Hepatocyte (in vitro differentiated cells): ENCODE measurements around the gene ANO6. TPM values are rescaled to one million over a fixed set of nuclear protein-coding genes. Genes with fewer than 3 reads are reported as not detected.

ENCODE experiments used
- DNase-seq: peaks from one replicate; pipeline ENCODE4 v3.0.0-alpha.2; 2016; ENCODE audit warnings: low spot score
- H2AFZ ChIP-seq: fragments of 200-600 bp; sonication (generic); 2 replicates; pipeline ENCODE4 v1.6.0; 2016; ENCODE audit warnings: antibody characterized with exemption, mild to moderate bottlenecking
- H3K27ac ChIP-seq: fragments of 200-600 bp; sonication (generic); 2 replicates; pipeline ENCODE4 v1.5.1; 2016; ENCODE audit warnings: mild to moderate bottlenecking
- H3K27me3 ChIP-seq: fragments of 200-600 bp; sonication (generic); 2 replicates; pipeline ENCODE4 v1.6.1; 2016
- H3K36me3 ChIP-seq: fragments of 200-600 bp; sonication (generic); replicated peaks from 2 replicates; pipeline ENCODE4 v1.5.1; 2016; ENCODE audit warnings: low read depth; ENCODE audit not compliant: insufficient read depth
- H3K4me1 ChIP-seq: fragments of 200-600 bp; sonication (generic); 2 replicates; pipeline ENCODE4 v1.5.1; 2016; ENCODE audit warnings: mild to moderate bottlenecking, moderate library complexity; ENCODE audit not compliant: insufficient read depth
- H3K4me2 ChIP-seq: fragments of 200-600 bp; sonication (generic); 2 replicates; pipeline ENCODE4 v1.6.0; 2016
- H3K4me3 ChIP-seq: fragments of 200-600 bp; sonication (generic); 2 replicates; pipeline ENCODE4 v1.5.1; 2016; ENCODE audit warnings: mild to moderate bottlenecking
- H3K79me2 ChIP-seq: fragments of 200-600 bp; sonication (generic); 2 replicates; pipeline ENCODE4 v1.6.0; 2017; ENCODE audit warnings: mild to moderate bottlenecking
- H3K9me2 ChIP-seq: fragments of 200-600 bp; sonication (generic); replicated peaks from 2 replicates; pipeline ENCODE4 v1.6.0; 2017; ENCODE audit warnings: mild to moderate bottlenecking; ENCODE audit not compliant: insufficient read depth
- H3K9me3 ChIP-seq: fragments of 200-600 bp; sonication (generic); 2 replicates; pipeline ENCODE4 v1.5.1; 2016; ENCODE audit warnings: low read depth, mild to moderate bottlenecking
- H4K20me1 ChIP-seq: fragments of 200-600 bp; sonication (generic); 2 replicates; pipeline ENCODE4 v1.6.0; 2016; ENCODE audit warnings: mild to moderate bottlenecking; ENCODE audit not compliant: insufficient read depth, poor library complexity, severe bottlenecking
- EZH2 ChIP-seq: fragments of 200-600 bp; sonication (generic); IDR thresholded peaks from 2 replicates; pipeline ENCODE4 v1.6.1; 2016; ENCODE audit warnings: antibody characterized with exemption, mild to moderate bottlenecking, borderline replicate concordance
- EZH2phosphoT487 ChIP-seq: fragments of 200-600 bp; sonication (generic); IDR thresholded peaks from one replicate; pipeline ENCODE4 v1.6.1; 2018; ENCODE audit warnings: antibody characterized with exemption, mild to moderate bottlenecking, low read depth, moderate library complexity; ENCODE audit not compliant: unreplicated experiment, severe bottlenecking
- WGBS: methylation state at CpG from one replicate; pipeline ENCODE4 v1.1.6; 2016; ENCODE audit warnings: low lambda C conversion rate; ENCODE audit errors: missing lambda C conversion rate; 5-methylcytosine and 5-hydroxymethylcytosine counted together
- polyA plus RNA-seq: library from polyadenylated mRNA; unstranded; fragments of >200 nt; fragmentation: Nextera tagmentation; extraction: Ambion mirVana; gene quantifications from 2 replicates; pipeline ENCODE4 v1.2.1, GENCODE V29; 2016
- total RNA-seq: library from RNA; depleted of rRNA; stranded (reverse); fragments of >200 nt; gene quantifications from 2 replicates; pipeline ENCODE4 v1.2.3, GENCODE V29; 2014
- TF ChIP-seq, protein P1 (sequence below): fragments of 200-600 bp; sonication (generic); IDR thresholded peaks from 2 replicates; pipeline ENCODE4 v1.5.1; 2016; ENCODE audit warnings: antibody characterized with exemption, mild to moderate bottlenecking; ENCODE audit not compliant: poor library complexity

ANO6 gene
- total and polyA plus RNA-seq, 2 experiments from 2014 or later = 50.4 to 82.2 TPM

DNA sequence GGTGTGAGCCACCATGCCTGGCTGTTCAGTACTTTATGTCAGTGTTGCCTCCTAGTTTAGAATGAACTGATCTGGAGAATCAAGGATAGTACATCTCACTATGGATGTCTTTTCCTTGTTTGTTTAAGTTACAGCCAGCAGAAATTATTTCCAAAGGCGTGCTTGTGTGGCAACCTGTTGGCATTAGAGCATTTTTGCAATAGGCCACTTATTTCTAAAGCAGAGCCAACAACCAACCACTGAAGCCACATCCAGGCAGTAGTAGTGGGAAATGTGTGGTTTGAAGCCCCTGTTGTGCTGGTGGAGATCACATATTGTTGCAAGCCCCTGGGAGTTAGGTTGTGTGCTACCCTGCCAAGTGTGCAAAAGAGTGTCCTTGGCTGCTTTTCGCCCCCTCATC is 3.7 kb downstream of the ANO6 start:
- no peak for DNase-seq
- WGBS = 96% methylated on average over 2 of the region's 2 CpGs
- Histone ChIP-seq H3K4me3 (no peak overlapping the region), H2AFZ (no peak overlapping the region), H3K9me3 (no peaks in the 10 kb centered on the region), H3K27me3 (no peaks in the 10 kb centered on the region), H3K4me1 (peaks cover 27% of the 10 kb centered on the region), H3K9me2 (no peaks in the 10 kb centered on the region), H3K4me2 (peak overlapping the region; percentile 20), H3K27ac (peak overlapping the region; percentile 2), H3K79me2 (peaks cover 78% of the 10 kb centered on the region), H3K36me3 (peaks cover 3% of the 10 kb centered on the region), H4K20me1 (peaks cover 34% of the 10 kb centered on the region)
- no peak for TF ChIP-seq EZH2
- no peak for TF ChIP-seq EZH2phosphoT487
- TF ChIP-seq, protein P1, sequence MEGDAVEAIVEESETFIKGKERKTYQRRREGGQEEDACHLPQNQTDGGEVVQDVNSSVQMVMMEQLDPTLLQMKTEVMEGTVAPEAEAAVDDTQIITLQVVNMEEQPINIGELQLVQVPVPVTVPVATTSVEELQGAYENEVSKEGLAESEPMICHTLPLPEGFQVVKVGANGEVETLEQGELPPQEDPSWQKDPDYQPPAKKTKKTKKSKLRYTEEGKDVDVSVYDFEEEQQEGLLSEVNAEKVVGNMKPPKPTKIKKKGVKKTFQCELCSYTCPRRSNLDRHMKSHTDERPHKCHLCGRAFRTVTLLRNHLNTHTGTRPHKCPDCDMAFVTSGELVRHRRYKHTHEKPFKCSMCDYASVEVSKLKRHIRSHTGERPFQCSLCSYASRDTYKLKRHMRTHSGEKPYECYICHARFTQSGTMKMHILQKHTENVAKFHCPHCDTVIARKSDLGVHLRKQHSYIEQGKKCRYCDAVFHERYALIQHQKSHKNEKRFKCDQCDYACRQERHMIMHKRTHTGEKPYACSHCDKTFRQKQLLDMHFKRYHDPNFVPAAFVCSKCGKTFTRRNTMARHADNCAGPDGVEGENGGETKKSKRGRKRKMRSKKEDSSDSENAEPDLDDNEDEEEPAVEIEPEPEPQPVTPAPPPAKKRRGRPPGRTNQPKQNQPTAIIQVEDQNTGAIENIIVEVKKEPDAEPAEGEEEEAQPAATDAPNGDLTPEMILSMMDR = no peak

DNA sequence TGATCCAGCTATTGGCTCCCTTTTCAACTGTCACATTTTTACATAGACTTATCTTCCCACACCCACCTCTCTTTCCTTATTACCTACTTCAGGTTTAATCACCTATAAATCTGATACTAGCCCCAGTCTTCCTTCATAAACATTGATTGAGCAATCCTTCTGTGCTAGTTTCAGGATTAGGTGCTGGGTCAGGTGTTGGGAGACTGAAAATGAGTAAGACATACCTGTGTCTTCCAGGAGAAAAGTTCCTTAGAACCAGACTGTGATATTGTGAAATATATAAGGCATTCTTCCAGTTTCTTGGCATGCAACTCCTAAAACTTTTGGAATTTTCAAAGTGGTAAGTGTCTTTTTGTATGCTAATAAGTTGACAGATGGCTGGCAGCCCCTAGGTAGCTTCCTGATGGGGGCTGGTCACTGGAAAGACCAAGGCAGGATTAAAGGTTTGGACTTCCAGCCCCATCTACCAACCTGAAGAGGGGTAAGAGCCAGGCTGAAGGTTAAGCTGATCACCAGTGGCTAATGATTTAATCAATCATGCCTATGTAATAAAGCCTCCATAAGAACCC is 4.6 kb downstream of the ANO6 start:
- no peak for DNase-seq
- Histone ChIP-seq H3K9me2 (no peaks in the 10 kb centered on the region), H3K27ac (peak overlapping the region; percentile 7), H3K4me1 (peaks cover 27% of the 10 kb centered on the region), H2AFZ (no peak overlapping the region), H4K20me1 (peaks cover 34% of the 10 kb centered on the region), H3K4me2 (peak overlapping the region; percentile 20), H3K4me3 (no peak overlapping the region), H3K79me2 (peaks cover 87% of the 10 kb centered on the region), H3K27me3 (no peaks in the 10 kb centered on the region), H3K36me3 (peaks cover 3% of the 10 kb centered on the region), H3K9me3 (no peaks in the 10 kb centered on the region)
- TF ChIP-seq EZH2 (no peak), EZH2phosphoT487 (no peak)
- TF ChIP-seq, protein P1 = no peak

DNA sequence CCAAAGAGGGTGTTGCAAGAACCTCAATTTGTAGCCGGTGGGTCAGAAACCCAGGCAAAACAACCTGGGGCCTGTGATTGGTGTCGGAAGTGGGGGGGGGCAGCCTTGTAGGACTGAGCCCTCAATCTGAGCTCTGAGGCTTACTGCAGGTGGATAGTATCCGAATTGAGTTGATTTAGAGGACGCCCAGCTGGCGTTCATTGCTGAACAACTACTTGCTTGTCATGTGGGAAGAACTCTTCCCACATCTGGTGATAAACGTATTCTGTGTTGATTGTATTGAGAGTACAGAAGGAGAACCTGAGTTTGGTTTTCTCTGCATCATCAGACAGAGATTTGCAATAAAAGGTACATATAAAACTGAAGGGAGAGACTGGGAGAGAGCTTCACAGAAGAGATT is 5.1 kb downstream of the ANO6 start:
- peaks cover 3% of the 10 kb centered on the region for H3K36me3 ChIP-seq
- peaks cover 27% of the 10 kb centered on the region for H3K4me1 ChIP-seq
- no peak overlapping the region for H3K27ac ChIP-seq
- no peaks in the 10 kb centered on the region for H3K27me3 ChIP-seq
- no peak overlapping the region for H3K4me2 ChIP-seq
- no peak overlapping the region for H3K4me3 ChIP-seq
- 94% methylated on average over 6 of the region's 6 CpGs for WGBS
- no peak overlapping the region for H2AFZ ChIP-seq
- no peak for DNase-seq
- no peaks in the 10 kb centered on the region for H3K9me2 ChIP-seq
- peaks cover 92% of the 10 kb centered on the region for H3K79me2 ChIP-seq
- no peak for TF ChIP-seq EZH2phosphoT487
- TF ChIP-seq, protein P1 = no peak
- TF ChIP-seq EZH2 = no peak
- H3K9me3 ChIP-seq = no peaks in the 10 kb centered on the region
- peaks cover 34% of the 10 kb centered on the region for H4K20me1 ChIP-seq

DNA sequence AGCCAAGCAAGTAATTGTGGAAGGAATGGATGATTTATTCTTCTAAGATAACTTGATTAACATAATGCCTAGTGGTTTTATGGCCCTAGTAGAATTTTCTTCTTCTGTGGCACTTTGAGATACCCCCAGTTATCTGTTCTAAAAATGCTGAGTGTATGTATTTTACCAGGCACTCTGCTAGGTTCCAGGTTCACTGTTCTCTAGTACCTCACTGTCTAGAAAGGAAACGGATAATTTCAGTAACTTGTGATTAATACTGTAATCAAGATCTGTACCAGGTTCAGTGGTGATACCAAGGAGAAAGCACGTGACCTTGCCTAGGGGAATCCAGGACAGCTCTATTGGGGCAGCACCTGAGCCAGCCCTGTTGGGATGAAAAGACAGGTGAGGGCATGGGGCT is 8.0 kb downstream of the ANO6 start:
- Histone ChIP-seq H3K4me2 (no peak overlapping the region), H3K9me3 (no peaks in the 10 kb centered on the region), H3K36me3 (peaks cover 3% of the 10 kb centered on the region), H3K79me2 (peaks cover 98% of the 10 kb centered on the region), H3K27ac (no peak overlapping the region), H2AFZ (no peak overlapping the region), H4K20me1 (peaks cover 28% of the 10 kb centered on the region), H3K27me3 (no peaks in the 10 kb centered on the region), H3K9me2 (no peaks in the 10 kb centered on the region), H3K4me3 (no peak overlapping the region), H3K4me1 (peaks cover 18% of the 10 kb centered on the region)
- no peak for TF ChIP-seq EZH2
- TF ChIP-seq, protein P1 = no peak
- no peak for DNase-seq
- 86% methylated on average over 2 of the region's 2 CpGs for WGBS
